ENCODE measurements around the gene TMEM145.

GRCh38 chr19:42352301-42353259 is 39.5 kb downstream of the TMEM145 start:
- no peak for TF ChIP-seq CTCF (IDR thresholded peaks at IDR 0.05; ENCODE audit: low read depth, low read length, poor library complexity, severe bottlenecking)
- TF ChIP-seq EZH2phosphoT487 (IDR thresholded peaks at IDR 0.05; ENCODE audit: borderline replicate concordance, low read length) = no peak
